ENCODE data around the gene EVA1C.
"Not testable (repeated sequence)": the region's sequence is repeated elsewhere in the genome, so short reads cannot be mapped to it uniquely, and the experiment has no call there.

The EVA1C gene, protein sequence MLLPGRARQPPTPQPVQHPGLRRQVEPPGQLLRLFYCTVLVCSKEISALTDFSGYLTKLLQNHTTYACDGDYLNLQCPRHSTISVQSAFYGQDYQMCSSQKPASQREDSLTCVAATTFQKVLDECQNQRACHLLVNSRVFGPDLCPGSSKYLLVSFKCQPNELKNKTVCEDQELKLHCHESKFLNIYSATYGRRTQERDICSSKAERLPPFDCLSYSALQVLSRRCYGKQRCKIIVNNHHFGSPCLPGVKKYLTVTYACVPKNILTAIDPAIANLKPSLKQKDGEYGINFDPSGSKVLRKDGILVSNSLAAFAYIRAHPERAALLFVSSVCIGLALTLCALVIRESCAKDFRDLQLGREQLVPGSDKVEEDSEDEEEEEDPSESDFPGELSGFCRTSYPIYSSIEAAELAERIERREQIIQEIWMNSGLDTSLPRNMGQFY

DNA sequence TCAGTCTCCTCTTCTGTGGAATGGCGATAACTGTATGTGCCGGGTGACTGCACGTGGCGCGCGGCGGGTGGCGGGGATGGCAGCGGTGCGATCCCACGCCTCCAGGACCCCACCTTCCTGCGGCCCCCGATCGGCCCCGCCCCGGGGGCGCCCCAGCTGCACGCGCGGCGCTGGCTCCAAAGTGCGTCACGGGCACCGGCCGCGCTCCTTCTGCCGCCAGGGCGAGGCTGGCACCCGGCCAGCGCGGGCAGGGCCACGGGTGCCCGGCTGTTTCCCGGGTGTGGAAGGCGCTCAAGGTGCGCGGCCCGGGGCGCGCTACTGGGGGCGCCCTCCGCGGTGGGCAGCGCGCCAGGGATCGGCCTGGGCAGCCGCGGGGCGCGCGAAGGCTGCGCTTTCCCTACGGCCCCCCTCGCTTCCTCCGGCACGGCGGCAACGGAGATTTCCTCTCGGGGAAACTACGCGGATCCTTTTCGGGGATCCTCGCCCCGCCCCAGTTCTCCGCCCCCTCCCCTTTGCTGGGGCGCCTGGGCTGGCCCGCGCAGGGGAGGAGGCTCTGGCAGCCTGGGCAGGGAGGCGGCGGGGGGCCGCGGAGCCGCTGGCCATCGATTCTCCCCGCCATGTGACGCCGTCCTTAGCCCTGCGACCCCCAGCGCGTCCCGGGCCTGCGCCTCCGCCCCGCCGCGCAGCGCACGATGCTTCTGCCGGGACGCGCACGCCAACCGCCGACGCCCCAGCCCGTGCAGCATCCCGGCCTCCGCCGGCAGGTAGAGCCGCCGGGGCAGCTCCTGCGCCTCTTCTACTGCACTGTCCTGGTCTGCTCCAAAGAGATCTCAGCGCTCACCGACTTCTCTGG, at the start of gene EVA1C:
EVA1C (plus strand) TSS at position 545 of the 853 bp plus-strand sequence; CDS start at position 693, 148 bp downstream.
- peak within 1 kb of the TSS; percentile 96 for H3K27ac Mint-ChIP-seq
- no peaks in the 10 kb centered on the region for H3K9me3 Mint-ChIP-seq
- H3K4me3 Mint-ChIP-seq, result peak within 1 kb of the TSS; percentile 94
- peaks cover 24% of the 10 kb centered on the region for H3K36me3 Mint-ChIP-seq (ENCODE audit: low read depth)
- H3K27me3 Mint-ChIP-seq, result no peaks in the 10 kb centered on the region
- H3K4me1 Mint-ChIP-seq (ENCODE audit: low read depth), result peaks cover 41% of the 10 kb centered on the region

DNA sequence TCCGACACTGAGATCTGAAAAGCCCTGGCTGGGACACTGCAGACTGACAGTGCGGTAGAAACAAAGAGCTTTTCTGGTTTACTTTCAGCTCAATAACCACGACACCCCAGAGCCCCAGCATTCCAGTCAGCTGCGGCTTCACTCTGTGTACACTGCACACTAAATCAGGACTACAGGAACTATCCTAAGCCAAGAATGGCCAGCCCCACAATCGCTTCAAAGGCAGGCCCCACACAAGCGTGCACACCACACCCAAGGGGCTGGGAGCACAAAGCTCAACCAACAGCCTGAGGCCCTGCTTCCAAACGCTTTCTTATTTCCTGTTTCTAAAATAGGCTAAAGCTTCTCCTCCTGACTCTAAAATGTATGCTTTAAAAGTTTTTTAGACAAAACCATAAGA, 48.1 kb upstream of the EVA1C start:
- H3K27me3 Mint-ChIP-seq, result no peaks in the 10 kb centered on the region
- no peak overlapping the region for H3K4me3 Mint-ChIP-seq
- peaks cover 92% of the 10 kb centered on the region for H3K36me3 Mint-ChIP-seq (ENCODE audit: low read depth)
- H3K27ac Mint-ChIP-seq, result no peak overlapping the region
- H3K9me3 Mint-ChIP-seq, result no peaks in the 10 kb centered on the region
- no peaks in the 10 kb centered on the region for H3K4me1 Mint-ChIP-seq (ENCODE audit: low read depth)

DNA sequence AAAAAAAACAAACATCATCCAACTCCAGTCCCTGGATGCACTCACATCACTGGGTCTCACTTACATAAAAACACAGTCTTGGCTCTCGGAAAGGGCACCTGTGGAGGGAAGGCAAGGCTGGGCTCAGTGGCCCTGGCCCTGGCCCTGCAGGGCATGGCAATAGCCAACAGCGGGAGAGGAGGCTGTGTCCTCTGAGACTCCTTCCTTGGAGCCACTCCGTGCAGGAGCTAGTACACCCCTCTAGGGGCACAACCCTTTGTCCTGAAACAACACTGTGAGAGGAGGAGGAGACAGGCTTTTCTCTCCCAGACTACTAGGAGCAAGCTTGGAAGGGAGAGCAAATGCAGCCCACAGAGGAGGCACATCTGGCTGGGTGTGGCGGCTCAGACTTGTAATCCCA, 47.7 kb upstream of the EVA1C start:
- Mint-ChIP-seq H3K27me3 (no peaks in the 10 kb centered on the region), H3K36me3 (ENCODE audit: low read depth) (peaks cover 92% of the 10 kb centered on the region), H3K27ac (no peak overlapping the region), H3K4me1 (ENCODE audit: low read depth) (no peaks in the 10 kb centered on the region), H3K4me3 (no peak overlapping the region), H3K9me3 (no peaks in the 10 kb centered on the region)

DNA sequence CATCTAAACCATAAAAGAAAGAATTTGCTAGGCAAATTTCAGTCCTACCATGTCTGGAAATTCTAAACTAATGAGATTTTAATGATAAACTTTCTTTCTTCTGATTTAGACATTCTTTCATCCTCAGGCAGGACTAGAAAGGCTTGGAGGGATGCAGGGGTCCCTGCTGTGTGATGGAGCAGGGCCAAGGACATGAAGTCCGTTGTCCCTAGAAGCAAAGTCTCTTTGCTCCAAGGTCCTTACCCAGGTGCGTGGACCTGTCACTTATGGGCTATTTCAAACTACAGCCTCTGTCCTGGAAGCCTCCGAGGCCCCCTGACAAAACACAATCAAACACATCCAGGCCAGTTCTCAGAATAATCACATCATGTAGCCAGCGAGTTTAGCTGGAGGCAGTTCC, 46.3 kb upstream of the EVA1C start:
- Mint-ChIP-seq H3K4me1 (ENCODE audit: low read depth) (peaks cover 2% of the 10 kb centered on the region), H3K36me3 (ENCODE audit: low read depth) (peaks cover 93% of the 10 kb centered on the region), H3K27ac (no peak overlapping the region), H3K4me3 (no peak overlapping the region), H3K27me3 (no peaks in the 10 kb centered on the region), H3K9me3 (no peaks in the 10 kb centered on the region)

DNA sequence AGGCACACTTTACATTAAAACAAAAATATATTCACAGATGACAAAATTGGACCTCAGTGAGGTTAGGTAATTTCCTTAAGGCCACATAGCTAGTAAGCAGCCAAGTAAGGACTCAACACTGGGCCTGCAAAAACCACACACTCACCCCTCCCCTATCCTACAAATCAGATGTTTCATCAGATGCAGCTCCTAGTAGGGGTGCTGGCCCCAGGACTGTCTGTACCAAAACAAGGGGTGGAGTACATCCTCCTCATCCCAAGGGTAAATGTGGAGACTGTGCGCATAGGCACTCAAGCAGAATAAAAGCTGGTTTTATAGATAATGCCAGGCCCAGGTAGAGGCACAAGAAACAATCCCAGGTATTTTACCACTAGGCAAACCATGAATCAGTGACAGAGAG, 45.3 kb upstream of the EVA1C start:
- H3K4me3 Mint-ChIP-seq, result no peak overlapping the region
- H3K27me3 Mint-ChIP-seq, result no peaks in the 10 kb centered on the region
- H3K36me3 Mint-ChIP-seq (ENCODE audit: low read depth), result peaks cover 92% of the 10 kb centered on the region
- H3K9me3 Mint-ChIP-seq, result no peaks in the 10 kb centered on the region
- H3K4me1 Mint-ChIP-seq (ENCODE audit: low read depth), result peaks cover 12% of the 10 kb centered on the region
- H3K27ac Mint-ChIP-seq, result no peak overlapping the region

DNA sequence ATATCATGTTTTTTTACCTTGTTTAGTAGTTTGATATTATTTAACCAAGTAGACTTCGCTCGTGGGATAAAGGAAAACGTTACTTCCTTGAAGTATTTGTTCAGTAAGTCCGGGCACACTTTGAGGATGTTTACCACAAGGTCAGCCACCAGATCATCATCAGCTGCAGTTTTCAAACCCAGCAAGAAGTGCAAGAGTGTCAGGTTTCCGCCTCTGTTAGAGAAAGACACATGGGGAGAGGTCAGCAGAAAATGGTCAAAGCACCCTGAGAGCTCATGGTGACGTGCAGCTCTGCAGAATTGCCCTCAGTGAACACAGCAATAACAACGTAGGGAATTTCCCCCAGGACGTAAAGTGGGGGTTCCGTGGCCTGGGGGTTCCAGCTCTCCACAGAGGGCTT, 44.1 kb upstream of the EVA1C start:
- no peaks in the 10 kb centered on the region for H3K9me3 Mint-ChIP-seq
- H3K4me3 Mint-ChIP-seq, result no peak overlapping the region
- H3K4me1 Mint-ChIP-seq (ENCODE audit: low read depth), result peaks cover 15% of the 10 kb centered on the region
- no peak overlapping the region for H3K27ac Mint-ChIP-seq
- H3K27me3 Mint-ChIP-seq, result no peaks in the 10 kb centered on the region
- peaks cover 97% of the 10 kb centered on the region for H3K36me3 Mint-ChIP-seq (ENCODE audit: low read depth)

DNA sequence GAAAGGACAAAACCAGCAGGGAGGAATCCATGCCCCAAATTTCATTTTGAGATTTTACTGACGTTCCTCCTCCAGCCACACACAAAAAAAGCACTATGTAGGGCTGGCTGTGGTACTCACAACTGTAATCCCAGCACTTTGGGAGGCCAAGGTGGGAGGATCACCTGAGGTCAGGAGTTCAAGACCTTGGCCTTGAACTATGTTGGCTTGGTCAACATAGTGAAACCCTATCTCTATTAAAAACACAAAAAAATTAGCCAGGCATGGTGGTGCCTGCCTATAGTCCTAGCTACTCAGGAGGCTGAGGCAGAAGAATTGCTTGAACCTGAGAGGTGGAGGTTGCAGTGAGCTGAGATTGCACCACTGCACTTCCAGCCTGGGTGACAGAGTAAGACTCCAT, 43.5 kb upstream of the EVA1C start:
- Mint-ChIP-seq H3K4me1 (ENCODE audit: low read depth) (peaks cover 15% of the 10 kb centered on the region), H3K27ac (peak overlapping the region; percentile 41), H3K36me3 (ENCODE audit: low read depth) (peaks cover 92% of the 10 kb centered on the region)
- H3K4me3 Mint-ChIP-seq, H3K9me3 Mint-ChIP-seq, H3K27me3 Mint-ChIP-seq: not testable (repeated sequence)

DNA sequence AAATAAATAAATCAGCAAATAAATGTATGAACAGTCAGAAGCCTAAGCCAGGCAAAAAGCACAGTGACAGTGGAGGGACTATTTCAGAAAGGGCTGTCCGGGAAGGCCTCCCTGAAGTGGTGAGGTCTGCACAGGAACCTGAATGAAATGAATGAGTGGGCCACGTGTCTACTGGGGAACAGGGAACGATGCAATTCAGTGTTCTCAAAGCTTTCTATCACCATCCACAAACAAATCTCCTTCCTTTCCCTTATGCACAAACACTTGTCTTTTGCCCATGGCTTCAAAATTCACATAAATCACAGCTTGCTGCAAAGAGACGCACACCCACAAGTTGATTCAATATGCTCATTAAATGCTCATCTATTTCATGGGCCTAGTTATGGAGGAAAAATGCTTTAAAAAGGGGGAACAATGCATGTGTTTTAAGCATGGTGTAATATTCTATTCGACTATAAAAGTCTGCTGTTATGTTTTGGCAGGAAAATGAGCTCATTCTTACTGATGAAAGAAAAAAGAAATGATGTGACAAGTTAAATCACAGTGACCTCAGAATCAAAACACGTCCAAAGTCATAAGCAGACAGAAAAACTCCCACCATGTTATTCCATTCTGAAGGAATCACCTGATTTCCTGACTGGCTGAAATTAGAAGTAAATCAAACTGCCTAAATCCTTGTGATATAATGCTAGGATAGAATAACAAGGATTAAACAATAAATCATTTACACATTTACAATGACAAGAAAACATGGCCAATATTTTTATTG, 41.3 kb upstream of the EVA1C start:
- peaks cover 15% of the 10 kb centered on the region for H3K4me1 Mint-ChIP-seq (ENCODE audit: low read depth)
- H3K27ac Mint-ChIP-seq, result peak overlapping the region; percentile 64
- H3K4me3 Mint-ChIP-seq, result no peak overlapping the region
- H3K9me3 Mint-ChIP-seq, result no peaks in the 10 kb centered on the region
- no peaks in the 10 kb centered on the region for H3K27me3 Mint-ChIP-seq
- H3K36me3 Mint-ChIP-seq (ENCODE audit: low read depth), result peaks cover 82% of the 10 kb centered on the region

DNA sequence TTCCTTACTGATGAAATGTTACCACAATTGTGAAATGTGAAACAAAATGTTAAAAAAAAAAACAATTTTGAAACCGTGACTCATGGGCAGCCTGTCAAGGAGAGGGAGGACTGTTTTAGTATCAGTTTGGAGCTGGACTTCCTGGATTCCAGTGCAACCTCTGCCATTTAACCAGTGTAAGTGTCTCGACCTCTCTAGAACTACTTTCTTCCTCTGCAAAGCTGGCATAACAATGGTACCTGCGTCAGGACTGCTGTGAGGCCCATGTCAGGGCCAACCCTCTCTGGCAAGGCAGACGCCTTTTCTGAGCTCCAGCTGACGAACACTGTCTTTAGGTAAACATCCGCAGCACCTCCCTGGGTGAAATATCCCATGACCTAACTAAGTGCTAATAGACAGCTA, 40.6 kb upstream of the EVA1C start:
- Mint-ChIP-seq H3K27me3 (no peaks in the 10 kb centered on the region), H3K4me1 (ENCODE audit: low read depth) (peaks cover 15% of the 10 kb centered on the region), H3K4me3 (no peak overlapping the region), H3K27ac (peak overlapping the region; percentile 64), H3K9me3 (no peaks in the 10 kb centered on the region), H3K36me3 (ENCODE audit: low read depth) (peaks cover 82% of the 10 kb centered on the region)

DNA sequence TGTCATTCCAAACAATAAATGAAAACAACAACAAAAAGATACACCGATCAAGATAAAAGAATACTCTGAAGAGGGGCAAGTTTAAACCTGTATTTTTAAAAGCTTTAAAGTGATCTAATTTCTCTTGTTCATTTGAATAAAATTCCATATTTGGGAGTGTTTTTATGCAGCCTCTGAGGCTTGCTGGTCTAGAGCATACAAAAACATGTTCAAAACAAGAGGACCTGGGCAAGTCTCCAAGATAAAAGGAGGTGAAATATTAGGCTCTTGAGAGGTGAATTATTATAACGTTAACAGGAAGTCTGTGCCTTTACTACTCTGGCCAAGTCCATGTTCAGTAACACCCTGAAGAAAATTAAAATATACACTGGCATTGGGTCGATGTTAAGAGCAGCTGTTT, 39.8 kb upstream of the EVA1C start:
- no peak overlapping the region for H3K27ac Mint-ChIP-seq
- peaks cover 15% of the 10 kb centered on the region for H3K4me1 Mint-ChIP-seq (ENCODE audit: low read depth)

DNA sequence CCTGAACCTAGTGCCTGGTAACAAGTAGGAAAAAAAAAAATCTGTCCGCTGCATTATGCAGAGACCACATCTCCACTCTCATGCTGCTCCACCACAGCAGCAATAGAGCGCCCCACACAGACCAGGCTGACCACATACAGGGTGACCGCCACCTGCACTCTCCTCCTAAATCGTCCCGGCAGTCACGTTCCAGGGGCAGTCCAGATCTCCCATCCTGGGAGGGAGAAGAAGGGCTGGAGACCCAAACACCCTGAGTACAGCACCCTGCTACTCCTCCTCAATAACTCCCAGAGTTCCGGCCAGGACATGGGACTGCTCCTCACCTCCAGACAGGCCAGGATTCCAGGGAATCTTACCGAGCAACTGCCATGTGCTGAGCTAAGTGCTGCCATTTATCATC, 35.0 kb upstream of the EVA1C start:
- H3K27ac Mint-ChIP-seq, result no peak overlapping the region

More for the DNA sequence above, 39.8 kb upstream of the EVA1C start:
- H3K27me3 Mint-ChIP-seq, result no peaks in the 10 kb centered on the region
- no peak overlapping the region for H3K4me3 Mint-ChIP-seq
- no peaks in the 10 kb centered on the region for H3K9me3 Mint-ChIP-seq
- H3K36me3 Mint-ChIP-seq (ENCODE audit: low read depth), result peaks cover 81% of the 10 kb centered on the region

DNA sequence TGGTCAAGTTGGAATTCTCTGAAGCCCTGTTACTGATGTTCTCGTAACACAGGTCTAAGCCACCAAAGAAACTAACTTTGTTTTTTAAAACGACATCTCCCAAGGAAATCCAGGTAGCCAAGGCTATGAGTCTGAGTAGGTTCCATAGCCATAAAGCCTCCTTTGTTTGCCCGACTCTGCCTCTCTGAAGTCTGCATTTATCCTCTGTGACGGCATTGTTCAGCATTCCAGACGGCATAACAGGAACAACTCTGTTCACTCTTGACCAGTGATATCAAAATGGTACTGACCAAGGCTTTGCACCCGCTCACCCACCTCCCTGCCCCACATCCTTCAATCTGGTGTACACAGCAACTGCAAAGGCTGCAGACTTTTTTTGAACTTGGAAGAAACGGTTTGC, 34.5 kb upstream of the EVA1C start:
- Mint-ChIP-seq H3K36me3 (ENCODE audit: low read depth) (peaks cover 82% of the 10 kb centered on the region), H3K27ac (peak overlapping the region; percentile 8), H3K27me3 (no peaks in the 10 kb centered on the region), H3K4me3 (no peak overlapping the region), H3K4me1 (ENCODE audit: low read depth) (peaks cover 3% of the 10 kb centered on the region), H3K9me3 (no peaks in the 10 kb centered on the region)

More for the DNA sequence above, 35.0 kb upstream of the EVA1C start:
- peaks cover 82% of the 10 kb centered on the region for H3K36me3 Mint-ChIP-seq (ENCODE audit: low read depth)
- H3K4me1 Mint-ChIP-seq (ENCODE audit: low read depth), result peaks cover 3% of the 10 kb centered on the region
- no peaks in the 10 kb centered on the region for H3K27me3 Mint-ChIP-seq
- no peaks in the 10 kb centered on the region for H3K9me3 Mint-ChIP-seq
- no peak overlapping the region for H3K4me3 Mint-ChIP-seq

DNA sequence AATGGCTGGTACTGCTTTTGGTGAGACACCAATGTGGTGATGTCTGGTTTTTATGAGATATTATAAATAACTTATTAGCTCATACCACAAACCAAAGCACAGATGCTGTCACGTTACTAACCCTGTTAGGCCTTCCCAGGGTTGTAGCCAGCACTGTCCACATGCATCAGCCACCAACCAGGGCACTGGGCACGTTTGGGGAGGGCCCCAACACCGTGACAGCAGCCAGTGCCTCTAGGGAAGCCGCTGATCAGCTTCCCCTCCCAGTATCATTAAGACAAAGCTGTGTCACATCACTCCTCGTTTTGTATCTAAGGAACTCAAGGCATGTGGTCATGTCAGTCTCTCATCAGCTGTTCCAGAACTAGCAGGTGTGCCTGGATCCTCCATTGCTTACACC, 33.5 kb upstream of the EVA1C start:
- no peaks in the 10 kb centered on the region for H3K27me3 Mint-ChIP-seq
- H3K27ac Mint-ChIP-seq, result no peak overlapping the region
- H3K4me1 Mint-ChIP-seq (ENCODE audit: low read depth), result peaks cover 3% of the 10 kb centered on the region
- no peaks in the 10 kb centered on the region for H3K9me3 Mint-ChIP-seq
- H3K4me3 Mint-ChIP-seq, result no peak overlapping the region
- H3K36me3 Mint-ChIP-seq (ENCODE audit: low read depth), result peaks cover 87% of the 10 kb centered on the region

DNA sequence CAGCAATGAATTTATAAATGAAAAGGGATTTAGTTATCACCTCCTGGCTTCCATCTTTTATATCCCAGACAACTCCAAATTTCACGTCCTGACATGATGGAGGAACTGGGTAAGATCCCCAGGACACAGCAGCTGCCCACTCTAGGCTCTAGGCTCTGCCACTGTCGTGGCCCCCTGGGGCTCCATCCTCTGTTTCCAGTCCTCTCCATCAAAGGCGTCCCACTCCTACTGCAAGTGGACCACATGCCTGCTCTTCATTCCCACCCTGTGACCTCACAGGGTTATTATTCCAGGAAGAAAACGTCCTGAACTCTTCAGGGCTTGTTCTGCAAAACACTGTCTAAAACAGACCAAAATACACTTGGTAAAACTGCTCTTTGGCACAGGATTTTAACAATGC, 31.6 kb upstream of the EVA1C start:
- H3K27me3 Mint-ChIP-seq, result no peaks in the 10 kb centered on the region
- H3K4me3 Mint-ChIP-seq, result no peak overlapping the region
- no peak overlapping the region for H3K27ac Mint-ChIP-seq
- H3K9me3 Mint-ChIP-seq, result no peaks in the 10 kb centered on the region
- H3K4me1 Mint-ChIP-seq (ENCODE audit: low read depth), result peaks cover 14% of the 10 kb centered on the region
- H3K36me3 Mint-ChIP-seq (ENCODE audit: low read depth), result peaks cover 96% of the 10 kb centered on the region

DNA sequence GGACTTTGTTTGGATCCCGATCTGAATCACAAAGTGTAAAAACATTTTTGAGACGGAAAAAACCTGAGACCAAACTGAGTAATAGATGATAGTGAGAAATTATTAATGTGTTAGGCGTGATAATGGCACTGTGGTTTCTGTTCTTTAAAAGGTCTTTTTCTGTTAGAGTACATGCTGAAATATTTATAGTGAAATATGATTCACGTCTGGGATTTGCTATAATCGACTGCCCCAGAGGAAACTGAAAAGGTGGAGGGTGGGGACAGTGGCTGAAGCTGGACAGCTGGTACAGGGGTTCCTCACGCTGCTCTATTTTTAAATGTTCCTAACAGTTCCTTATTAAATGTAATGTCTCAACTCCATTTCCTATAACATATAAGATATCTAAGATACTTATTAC, 30.9 kb upstream of the EVA1C start:
- Mint-ChIP-seq H3K27ac (no peak overlapping the region), H3K4me1 (ENCODE audit: low read depth) (peaks cover 21% of the 10 kb centered on the region), H3K27me3 (no peaks in the 10 kb centered on the region), H3K36me3 (ENCODE audit: low read depth) (peaks cover 90% of the 10 kb centered on the region), H3K9me3 (no peaks in the 10 kb centered on the region), H3K4me3 (no peak overlapping the region)
